Limb (tissue), 2 donors: ENCODE results near the gene SFTPD.
A peak's percentile ranks its signal among the peaks of the same experiment; 100 is the strongest.

Experiments used
- DNase-seq, 2 donors: peaks; one replicate each; pipeline ENCODE4 v3.0.0-alpha.2; 2016; ENCODE audit errors: extremely low spot score in 2 of 2

The SFTPD gene

GRCh38 chr10:79944428-79945395 lies 4.2 kb downstream of the SFTPD start:
- peak in 1 of 2 donors; percentile 18 for DNase-seq

DNA sequence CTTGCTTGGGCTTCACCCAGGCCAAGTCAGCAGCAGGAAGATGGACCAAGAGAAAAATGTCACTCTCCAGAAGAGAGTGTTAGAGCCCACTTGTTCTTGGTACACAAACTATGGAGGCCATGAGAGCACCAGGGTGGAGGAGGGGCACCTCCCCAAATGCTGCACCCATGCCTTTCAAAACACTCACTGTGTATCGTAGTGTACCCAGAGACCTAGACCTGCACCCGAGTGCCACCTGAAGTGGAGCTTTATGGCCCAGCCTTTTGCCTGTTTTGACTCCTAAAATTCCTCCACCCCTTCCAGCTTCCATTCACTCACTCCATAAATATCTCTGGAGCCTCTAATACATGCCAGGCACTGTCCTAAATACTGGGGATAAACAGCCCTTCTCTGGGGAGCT lies 5.0 kb downstream of the SFTPD start:
- DNase-seq: peak in 1 of 2 donors; percentile 2

DNA sequence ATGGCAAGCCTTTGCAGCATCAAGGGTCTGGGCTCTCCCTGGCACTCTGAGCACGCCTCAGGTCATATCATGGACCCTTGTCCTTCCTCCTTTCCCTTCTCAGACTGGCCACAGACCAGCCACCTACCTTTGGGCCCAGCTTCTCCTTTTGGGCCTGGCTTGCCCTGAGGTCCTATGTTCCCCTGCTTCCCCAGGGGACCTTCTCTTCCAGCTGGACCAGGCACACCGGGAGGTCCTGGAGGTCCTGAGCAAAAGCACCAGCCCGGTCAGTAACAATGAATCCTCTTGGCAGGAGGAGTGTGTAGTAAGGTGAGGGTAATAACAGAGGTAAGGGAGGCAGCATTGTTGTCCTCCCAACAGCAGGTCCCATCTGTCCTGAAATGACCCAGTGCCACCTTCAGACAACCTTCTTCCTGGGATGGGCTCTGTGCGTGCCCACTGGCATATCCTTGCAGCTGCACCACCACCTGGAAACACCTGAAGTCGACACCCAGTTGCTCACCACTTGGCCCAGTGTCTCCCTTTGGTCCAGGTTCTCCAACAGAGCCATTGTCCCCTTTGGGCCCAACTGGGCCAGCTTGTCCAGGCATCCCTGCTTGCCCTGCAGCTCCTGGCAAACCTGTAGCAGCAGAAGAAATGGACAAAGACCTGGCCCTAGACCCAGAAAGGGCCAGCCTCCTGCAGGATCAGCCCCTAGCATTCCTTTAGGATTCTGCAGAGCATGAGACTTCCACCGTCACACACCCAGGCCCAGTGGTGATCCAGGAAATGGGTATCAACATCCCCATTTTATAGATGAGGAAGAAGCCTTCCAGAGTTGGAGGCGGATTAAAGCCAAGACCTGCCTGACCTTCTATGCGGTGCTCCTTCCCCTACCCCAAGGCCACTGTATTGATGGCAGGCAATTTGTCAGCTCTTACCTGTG lies 6.4 kb downstream of the SFTPD start:
- DNase-seq: peak in 1 of 2 donors; percentile 16

- peak in 1 of 2 donors; percentile 15 for DNase-seq
Observed at GRCh38 chr10:79941585-79942210, 7.2 kb downstream of the SFTPD start.

DNA sequence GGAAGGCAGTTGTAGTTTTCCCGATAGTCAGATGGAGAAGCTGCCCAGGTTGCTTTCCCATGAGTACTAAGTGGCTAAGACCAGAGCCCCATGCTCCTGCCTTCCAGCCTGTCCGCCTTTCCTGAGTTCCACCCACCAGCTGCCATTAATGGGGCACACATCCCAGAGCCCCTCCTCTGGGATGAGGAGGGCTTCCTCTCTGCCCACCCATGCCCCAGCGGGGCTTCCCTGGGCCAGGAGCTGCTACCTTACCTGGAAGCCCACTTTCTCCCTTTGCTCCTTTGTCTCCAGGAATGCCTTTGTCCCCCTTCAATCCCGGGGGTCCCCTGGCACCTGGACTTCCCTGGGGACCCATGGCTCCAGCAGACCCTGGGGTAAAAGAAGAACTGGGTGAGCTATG lies 7.8 kb downstream of the SFTPD start:
- peak in 1 of 2 donors; percentile 29 for DNase-seq

GRCh38 chr10:79940431-79940830 lies 8.5 kb downstream of the SFTPD start:
- DNase-seq: no peak

DNA sequence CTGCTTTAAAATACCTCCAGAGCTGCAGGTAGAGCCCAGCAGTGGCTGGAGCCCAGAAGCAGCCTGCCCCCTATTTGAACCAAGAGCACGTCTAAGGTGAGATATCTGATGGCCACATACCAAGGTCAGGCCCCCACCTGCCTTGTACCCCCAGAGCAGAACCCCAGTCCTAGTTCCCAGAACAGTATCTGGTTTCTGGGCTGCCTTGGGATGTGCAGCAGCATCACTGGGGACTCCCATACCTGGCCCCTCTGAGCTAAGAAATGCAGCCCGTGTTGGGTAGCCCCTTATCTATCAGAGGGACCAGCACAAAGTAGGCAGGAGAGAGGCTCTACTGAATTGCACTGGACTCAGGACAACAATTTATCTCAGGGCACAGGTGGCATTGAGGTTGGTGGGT lies 8.9 kb downstream of the SFTPD start:
- DNase-seq: no peak

DNA sequence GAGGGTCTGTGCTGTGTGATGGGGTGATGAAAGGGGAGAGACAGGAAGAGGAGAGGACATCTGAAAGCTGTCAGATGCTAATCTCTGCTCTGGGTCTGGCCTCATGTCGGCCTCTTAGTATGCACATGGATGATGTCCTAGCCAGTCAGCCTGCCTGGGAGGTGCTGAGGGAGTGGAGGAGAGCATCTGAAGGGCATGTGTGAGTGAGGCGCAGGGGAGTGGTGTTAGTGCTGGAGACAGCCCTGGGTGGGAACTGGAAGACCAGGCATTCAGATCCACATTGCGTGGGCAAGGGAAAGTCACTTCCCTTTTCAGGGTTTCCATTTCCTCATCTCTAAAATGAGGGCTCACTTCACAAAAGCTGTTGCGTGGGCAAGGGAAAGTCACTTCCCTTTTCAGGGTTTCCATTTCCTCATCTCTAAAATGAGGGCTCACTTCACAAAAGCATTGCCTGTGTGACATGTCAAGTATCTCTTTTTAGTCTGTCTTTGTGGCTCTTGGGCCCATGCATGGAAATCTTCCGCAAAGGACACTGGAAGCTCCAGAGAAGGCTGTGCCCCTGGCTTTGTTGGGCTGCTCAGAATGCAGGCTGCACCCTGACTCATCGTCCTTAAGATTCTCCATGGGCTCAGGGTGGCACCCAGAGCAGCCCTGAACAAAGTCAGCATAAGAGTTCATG lies 10.0 kb downstream of the SFTPD start:
- DNase-seq: peak in 1 of 2 donors; percentile 4

- DNase-seq: peak; percentile 43 to 46
Observed at GRCh38 chr10:79937701-79938151, 11.2 kb downstream of the SFTPD start.

DNA sequence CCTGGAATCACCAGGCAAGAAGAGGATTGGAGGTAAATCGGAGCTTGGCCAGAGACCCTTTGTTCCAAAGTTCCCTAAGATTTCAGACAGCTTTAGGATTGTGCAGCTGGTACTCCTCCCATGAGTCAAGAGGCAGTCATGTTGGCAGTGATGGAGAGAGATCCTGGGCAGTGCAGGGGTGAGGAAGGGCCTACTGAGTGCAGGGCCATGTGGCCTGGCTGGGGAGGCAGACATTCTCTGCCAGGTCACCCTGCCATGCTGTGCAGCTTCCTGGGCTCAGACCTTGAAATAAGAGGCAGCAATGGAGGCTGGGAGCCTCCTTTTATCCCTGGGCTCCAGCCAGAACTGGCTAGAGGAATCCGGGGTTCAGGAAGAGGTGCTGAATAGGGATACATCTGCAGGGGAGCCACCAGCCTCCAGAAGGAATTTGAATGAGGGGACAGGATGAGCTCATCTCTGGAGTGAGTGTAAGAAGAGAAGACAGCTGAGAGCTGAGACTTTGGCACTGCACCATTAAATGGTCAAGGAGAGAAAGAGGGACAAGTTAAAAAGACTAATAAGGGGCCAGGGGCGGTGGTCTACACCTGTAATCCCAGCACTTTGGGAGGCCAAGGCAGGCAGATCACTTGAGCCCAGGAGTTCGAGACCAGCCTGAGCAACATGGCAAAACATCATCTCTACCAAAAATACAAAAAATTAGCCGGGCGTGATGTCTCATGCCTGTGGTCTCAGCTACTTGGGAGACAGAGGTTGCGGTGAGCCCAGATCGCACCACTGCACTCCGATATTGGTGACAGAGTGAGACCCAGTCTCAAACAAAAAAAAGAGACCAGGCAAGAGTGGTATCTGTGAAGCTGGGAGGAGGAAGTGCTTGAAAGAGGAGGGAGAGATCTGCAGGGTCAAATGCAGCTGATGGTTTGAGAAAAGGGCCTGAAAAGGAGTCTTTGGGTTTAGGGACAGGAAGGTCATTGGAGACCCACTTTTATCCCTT lies 12.0 kb downstream of the SFTPD start:
- DNase-seq: peak in 1 of 2 donors; percentile 17

GRCh38 chr10:79933961-79934360 lies 14.9 kb downstream of the SFTPD start:
- DNase-seq: no peak

GRCh38 chr10:79932841-79933379 lies 16.0 kb downstream of the SFTPD start:
- DNase-seq: no peak

- no peak for DNase-seq
Observed at GRCh38 chr10:79932307-79932706, 16.6 kb downstream of the SFTPD start.

DNA sequence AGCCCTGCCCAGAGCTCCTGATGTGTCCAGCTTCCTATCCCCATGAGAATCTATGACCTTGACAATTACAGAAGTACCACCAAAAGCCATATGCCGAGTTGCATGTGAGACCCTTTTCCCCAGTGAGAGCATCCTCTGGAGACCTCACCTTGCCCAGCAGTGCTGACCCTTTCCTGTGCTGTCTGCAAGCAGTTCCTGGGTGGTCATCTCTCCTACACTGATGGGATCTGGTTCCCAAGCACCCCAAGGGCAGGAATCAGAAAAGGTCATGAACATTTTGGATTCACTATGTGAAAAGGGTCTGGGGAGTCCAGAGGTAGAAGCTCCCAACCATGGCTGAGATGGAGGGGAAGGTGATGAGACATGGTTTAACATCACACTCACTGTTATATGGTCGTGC lies 18.2 kb downstream of the SFTPD start:
- DNase-seq: no peak

DNA sequence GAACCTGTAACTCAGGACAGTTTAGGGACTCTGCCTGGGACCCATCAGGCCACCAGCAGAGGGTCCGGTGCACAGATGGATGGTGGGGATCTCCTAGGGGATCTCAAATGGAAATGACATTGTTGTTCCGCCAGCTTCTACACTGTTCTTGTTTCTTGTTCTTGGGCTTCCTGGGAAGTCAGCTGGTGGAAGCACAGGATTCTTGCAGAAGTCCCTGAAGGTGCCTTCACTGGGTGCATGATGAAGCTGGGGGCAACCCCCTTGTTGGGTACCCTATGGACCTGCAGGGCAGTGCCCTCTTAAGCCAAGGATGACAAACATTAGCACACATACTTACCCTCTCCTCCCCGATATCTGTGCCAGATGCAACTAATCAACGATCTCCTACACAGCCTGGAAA lies 18.6 kb downstream of the SFTPD start:
- DNase-seq: no peak

DNA sequence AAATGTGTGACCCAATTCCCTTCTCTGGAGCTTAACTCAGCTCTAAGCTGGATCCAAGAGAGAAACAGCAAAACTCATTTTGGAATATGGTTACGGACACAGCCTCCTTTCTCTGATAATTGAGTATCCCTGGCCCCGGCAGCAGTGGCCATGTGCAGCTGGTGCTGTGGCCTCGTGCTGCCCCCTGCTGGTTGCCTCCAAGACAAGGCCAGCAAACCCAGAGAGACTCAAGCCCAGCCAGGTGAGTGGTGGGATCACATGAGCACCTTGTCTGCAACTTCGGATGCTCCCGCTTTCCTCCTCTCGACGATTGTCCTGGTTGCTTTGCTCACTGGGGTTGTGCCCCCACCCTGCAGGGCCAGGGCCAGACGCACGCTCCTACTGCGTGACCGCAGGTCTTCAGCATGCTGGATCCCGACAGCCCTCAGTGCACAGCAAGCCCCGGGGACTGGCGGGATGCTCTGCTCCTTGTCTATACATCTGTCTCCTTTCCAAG lies 19.4 kb downstream of the SFTPD start:
- peak; percentile 75 to 86 for DNase-seq

- peak in 1 of 2 donors; percentile 9 for DNase-seq
Observed at GRCh38 chr10:79928028-79928583, 20.8 kb downstream of the SFTPD start.

DNA sequence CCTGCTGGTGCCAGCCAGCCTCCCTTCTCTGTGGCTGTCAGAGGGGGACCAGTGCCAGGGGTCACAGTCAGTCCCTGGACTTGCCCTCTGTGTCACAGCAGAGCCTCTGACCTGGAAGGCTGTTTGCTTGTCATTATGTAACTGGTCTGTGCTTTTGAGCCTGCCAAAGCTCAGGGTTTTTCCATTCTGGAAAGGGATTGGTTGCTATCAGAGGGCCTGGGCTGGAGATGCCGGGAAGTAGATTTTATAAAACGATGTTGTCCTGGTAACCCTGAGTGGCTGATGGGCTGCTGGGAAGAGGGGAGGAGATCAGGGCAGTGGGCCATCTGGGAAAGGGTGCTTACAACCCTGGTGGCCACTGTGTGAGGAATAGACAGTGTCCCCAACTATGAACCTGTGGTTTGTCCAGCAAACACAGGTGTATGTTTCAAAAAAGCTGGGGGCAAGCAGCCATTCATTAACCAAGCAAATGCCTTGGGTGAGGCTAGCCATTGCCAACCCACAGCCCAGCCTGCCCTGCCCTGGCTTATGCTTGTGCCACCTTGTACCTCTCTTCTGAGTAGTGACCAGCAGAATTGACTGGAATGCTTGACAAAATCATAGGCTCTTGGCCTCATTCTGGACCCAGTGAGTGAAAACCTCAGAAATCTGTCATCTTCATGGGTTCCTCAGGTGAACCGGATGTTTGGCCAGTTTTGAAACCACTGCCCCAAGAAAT lies 21.6 kb downstream of the SFTPD start:
- no peak for DNase-seq
